Measurements from ENCODE around the gene CD24.

- TF ChIP-seq CTCF (IDR thresholded peaks at IDR 0.05) (no peak), POLR2A (IDR thresholded peaks at IDR 0.05) (no peak)
Measured at GRCh38 chr6:106927531-106928398, 46.8 kb downstream of the CD24 start.

Measured in right lobe of liver (tissue), 4 donors.